ENCODE data around the gene CILP. TPM values are rescaled to one million over a fixed set of nuclear protein-coding genes. Genes with fewer than 3 reads are reported as not detected.

The CILP gene
- total RNA-seq, 4 donors from 2014 or later, result 2.5 to 78.0 (median 5.5) TPM

DNA sequence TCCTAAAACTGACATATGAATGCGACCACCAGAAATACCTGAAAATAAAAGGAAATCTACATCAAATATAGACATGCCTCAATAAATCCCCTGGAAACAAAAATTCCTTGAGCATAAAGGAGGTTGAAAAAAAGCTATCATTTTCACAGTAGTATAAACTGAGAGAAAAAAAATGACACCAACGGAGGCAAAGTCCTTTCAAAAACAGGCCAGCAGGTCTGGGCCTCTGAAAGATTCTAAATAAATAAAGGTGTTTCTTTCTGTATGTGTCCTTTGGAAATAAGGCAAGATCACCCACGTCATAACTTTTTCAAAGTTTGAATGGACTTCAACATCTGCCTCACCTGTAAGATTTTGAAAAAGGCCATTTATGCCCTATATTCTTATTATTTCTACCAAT lies 31.1 kb downstream of the CILP start:
- peaks cover 0 to 63% (median 9%) of the 10 kb centered on the region in 3 donors for H3K36me3 ChIP-seq
- H3K4me1 ChIP-seq, result peaks cover 7 to 65% (median 33%) of the 10 kb centered on the region in 3 donors
- no peaks in the 10 kb centered on the region for H3K27me3 ChIP-seq
- no peak for DNase-seq
- no peak overlapping the region for H3K27ac ChIP-seq
- H3K9me3 ChIP-seq, result no peaks in the 10 kb centered on the region
- TF ChIP-seq POLR2A (IDR thresholded peaks at IDR 0.05), result no peak
- no peak for TF ChIP-seq CTCF (IDR thresholded peaks at IDR 0.05)
- 75 to 82% methylated on average over 3 of the region's 3 CpGs for WGBS, 2 donors
- intact Hi-C loops (cut with DNase I), result no loop called here
- H3K4me3 ChIP-seq, result no peak overlapping the region

DNA sequence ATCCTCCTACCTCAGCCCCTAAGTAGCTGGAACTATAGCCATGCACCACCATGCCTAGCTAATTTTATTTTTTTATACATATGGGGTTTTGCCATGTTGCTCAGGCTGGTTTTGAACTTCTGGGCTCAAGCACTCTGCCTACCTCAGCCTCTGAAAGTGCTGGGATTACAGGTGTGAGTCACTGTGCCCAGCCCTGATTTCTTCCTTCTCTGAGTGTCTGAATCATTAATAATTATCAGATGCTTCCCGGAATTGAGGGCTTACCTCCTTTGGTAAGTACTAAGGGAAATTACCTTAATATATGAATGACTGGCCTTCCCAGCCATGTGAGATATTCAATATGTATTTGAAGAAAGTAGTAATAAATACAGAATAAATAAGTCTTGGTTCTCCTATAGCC lies 33.4 kb downstream of the CILP start:
- Histone ChIP-seq H3K4me3 (no peak overlapping the region), H3K27ac (peak overlapping the region in 2 of 4 donors; percentile 4 to 59), H3K9me3 (no peaks in the 10 kb centered on the region), H3K27me3 (no peaks in the 10 kb centered on the region), H3K4me1 (peaks cover 2 to 59% (median 30%) of the 10 kb centered on the region in 3 donors), H3K36me3 (peaks cover 0 to 86% (median 9%) of the 10 kb centered on the region in 3 donors)
- DNase-seq, result no peak
- TF ChIP-seq POLR2A (IDR thresholded peaks at IDR 0.05) (no peak), CTCF (IDR thresholded peaks at IDR 0.05) (no peak)
- intact Hi-C loops (cut with DNase I), result no loop called here
- 0 to 14% methylated on average over 1 of the region's 1 CpG for WGBS, 2 donors

GRCh38 chr15:65176056-65176455 lies 35.2 kb downstream of the CILP start:
- no peak overlapping the region for H3K27ac ChIP-seq
- no peak for TF ChIP-seq CTCF (IDR thresholded peaks at IDR 0.05)
- no peak for TF ChIP-seq POLR2A (IDR thresholded peaks at IDR 0.05)
- H3K27me3 ChIP-seq, result no peaks in the 10 kb centered on the region
- peaks cover 0 to 96% (median 16%) of the 10 kb centered on the region in 3 donors for H3K36me3 ChIP-seq
- H3K9me3 ChIP-seq, result no peaks in the 10 kb centered on the region
- H3K4me3 ChIP-seq, result no peak overlapping the region
- DNase-seq, result no peak
- intact Hi-C loops (cut with DNase I), result no loop called here
- peaks cover 0 to 59% (median 15%) of the 10 kb centered on the region in 3 donors for H3K4me1 ChIP-seq

DNA sequence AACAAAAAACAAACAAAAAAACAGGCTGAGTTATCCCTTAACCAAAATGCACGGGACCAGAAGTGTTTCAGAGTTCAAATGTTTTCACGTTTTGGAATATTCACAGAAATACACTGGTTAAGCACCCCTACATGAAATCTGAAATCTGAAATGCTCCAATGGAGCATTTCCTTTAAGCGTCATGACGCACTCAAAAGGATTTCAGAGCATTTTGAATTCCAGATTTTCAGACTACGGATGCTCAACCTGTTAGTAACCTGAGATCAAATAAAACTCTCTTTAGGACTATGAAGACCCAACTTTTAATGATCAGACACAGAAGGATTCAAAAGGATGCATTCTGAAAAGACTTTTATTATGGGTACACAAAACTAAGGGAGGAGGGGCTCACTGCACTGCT lies 35.8 kb downstream of the CILP start:
- H3K27me3 ChIP-seq, result no peaks in the 10 kb centered on the region
- peaks cover 0 to 97% (median 21%) of the 10 kb centered on the region in 3 donors for H3K36me3 ChIP-seq
- WGBS, 2 donors, result 90 to 91% methylated on average over 5 of the region's 5 CpGs
- intact Hi-C loops (cut with DNase I), result no loop called here
- no peaks in the 10 kb centered on the region for H3K9me3 ChIP-seq
- peaks cover 0 to 56% (median 14%) of the 10 kb centered on the region in 3 donors for H3K4me1 ChIP-seq
- no peak for DNase-seq
- no peak for TF ChIP-seq POLR2A (IDR thresholded peaks at IDR 0.05)
- no peak for TF ChIP-seq CTCF (IDR thresholded peaks at IDR 0.05)
- no peak overlapping the region for H3K4me3 ChIP-seq
- no peak overlapping the region for H3K27ac ChIP-seq

DNA sequence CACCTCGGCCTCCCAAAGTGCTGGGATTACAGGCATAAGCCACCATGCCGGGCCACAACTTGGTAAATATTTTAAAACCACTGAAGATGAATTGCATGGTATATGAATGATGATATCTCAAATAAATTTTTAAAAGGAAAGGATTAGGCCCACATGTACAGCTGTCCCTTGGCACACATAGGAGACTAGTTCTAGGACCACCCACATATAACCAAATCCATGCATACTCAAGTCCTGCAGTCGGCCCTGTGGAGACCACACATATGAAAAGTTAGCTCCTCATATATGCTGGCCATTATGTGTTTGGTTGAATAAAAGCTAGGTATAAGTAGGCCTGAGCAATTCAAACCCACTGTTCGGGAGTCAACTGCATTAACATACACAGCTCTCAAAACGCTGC lies 36.8 kb downstream of the CILP start:
- intact Hi-C loops (cut with DNase I), result no loop called here
- Histone ChIP-seq H3K36me3 (peaks cover 0 to 100% (median 22%) of the 10 kb centered on the region in 3 donors), H3K4me3 (no peak overlapping the region), H3K27me3 (no peaks in the 10 kb centered on the region), H3K27ac (no peak overlapping the region), H3K4me1 (peaks cover 0 to 47% (median 10%) of the 10 kb centered on the region in 3 donors), H3K9me3 (no peaks in the 10 kb centered on the region)
- TF ChIP-seq CTCF (IDR thresholded peaks at IDR 0.05), result no peak
- 88 to 90% methylated on average over 3 to 5 of the region's 5 CpGs for WGBS, 2 donors
- DNase-seq, result no peak

All from esophagus squamous epithelium (tissue), 5 donors.